HL-60 (cell line): ENCODE data around the gene STEAP2.

Experiments used
- DNase-seq, 2 experiments: peaks; one replicate each; pipeline ENCODE4 v3.0.0-alpha.2; 2010 to 2020; ENCODE audit warnings: low read depth in 1 of 2, low spot score in 1 of 2
- H3K27ac ChIP-seq: fragments of 250-450 bp; sonication (Bioruptor Pico); replicated peaks from 2 replicates; pipeline ENCODE4 v1.5.1; 2020; ENCODE audit warnings: mild to moderate bottlenecking, moderate library complexity
- H3K27me3 ChIP-seq: fragments of 250-450 bp; sonication (Bioruptor Pico); 2 replicates; pipeline ENCODE4 v1.5.1; 2021; ENCODE audit warnings: mild to moderate bottlenecking, moderate library complexity; ENCODE audit not compliant: insufficient read depth, poor library complexity, severe bottlenecking
- H3K4me3 ChIP-seq: replicated peaks from 2 replicates; pipeline ENCODE4 v1.5.1; 2011; ENCODE audit warnings: mild to moderate bottlenecking, control low read depth, low read length; ENCODE audit not compliant: insufficient read depth
- GABPA ChIP-seq: IDR thresholded peaks from 2 replicates; pipeline ENCODE4 v1.6.1; 2012; ENCODE audit warnings: low read depth
- POLR2AphosphoS5 ChIP-seq: IDR thresholded peaks from 2 replicates; pipeline ENCODE4 v1.6.1; 2012; ENCODE audit warnings: low read depth
- SPI1 ChIP-seq: IDR thresholded peaks from 2 replicates; pipeline ENCODE4 v1.6.1; 2012; ENCODE audit warnings: low read depth, mild to moderate bottlenecking, borderline replicate concordance
- TF ChIP-seq, protein P1 (sequence below): IDR thresholded peaks from 2 replicates; pipeline ENCODE4 v1.6.1; 2012; ENCODE audit warnings: low read depth; ENCODE audit not compliant: insufficient replicate concordance
- TF ChIP-seq, protein P2 (sequence below): IDR thresholded peaks from one replicate; pipeline ENCODE4 v1.5.1; 2011; ENCODE audit warnings: low read length, control low read depth, inconsistent platforms; ENCODE audit not compliant: insufficient read depth

Gene STEAP2

DNA sequence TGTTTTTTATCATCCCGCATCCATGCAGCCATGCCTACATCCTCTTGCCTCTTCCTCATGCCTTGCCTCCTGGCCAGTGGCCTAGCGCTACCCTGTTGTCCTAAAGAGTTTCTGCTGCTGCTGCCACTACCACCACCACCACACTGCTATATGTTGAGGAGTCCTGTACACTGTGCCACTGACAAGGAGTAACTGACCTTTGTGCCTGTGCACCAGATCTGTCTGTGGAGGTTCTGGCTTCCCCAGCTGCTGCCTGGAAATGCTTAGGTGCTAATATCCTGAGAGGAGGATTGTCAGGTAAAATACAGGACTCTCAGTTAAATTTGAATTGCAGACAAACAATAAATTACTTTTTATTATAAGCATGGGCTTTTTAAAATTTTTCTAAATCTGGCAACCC, 26.5 kb downstream of the STEAP2 start:
- no peak for TF ChIP-seq GABPA
- TF ChIP-seq, protein P1, sequence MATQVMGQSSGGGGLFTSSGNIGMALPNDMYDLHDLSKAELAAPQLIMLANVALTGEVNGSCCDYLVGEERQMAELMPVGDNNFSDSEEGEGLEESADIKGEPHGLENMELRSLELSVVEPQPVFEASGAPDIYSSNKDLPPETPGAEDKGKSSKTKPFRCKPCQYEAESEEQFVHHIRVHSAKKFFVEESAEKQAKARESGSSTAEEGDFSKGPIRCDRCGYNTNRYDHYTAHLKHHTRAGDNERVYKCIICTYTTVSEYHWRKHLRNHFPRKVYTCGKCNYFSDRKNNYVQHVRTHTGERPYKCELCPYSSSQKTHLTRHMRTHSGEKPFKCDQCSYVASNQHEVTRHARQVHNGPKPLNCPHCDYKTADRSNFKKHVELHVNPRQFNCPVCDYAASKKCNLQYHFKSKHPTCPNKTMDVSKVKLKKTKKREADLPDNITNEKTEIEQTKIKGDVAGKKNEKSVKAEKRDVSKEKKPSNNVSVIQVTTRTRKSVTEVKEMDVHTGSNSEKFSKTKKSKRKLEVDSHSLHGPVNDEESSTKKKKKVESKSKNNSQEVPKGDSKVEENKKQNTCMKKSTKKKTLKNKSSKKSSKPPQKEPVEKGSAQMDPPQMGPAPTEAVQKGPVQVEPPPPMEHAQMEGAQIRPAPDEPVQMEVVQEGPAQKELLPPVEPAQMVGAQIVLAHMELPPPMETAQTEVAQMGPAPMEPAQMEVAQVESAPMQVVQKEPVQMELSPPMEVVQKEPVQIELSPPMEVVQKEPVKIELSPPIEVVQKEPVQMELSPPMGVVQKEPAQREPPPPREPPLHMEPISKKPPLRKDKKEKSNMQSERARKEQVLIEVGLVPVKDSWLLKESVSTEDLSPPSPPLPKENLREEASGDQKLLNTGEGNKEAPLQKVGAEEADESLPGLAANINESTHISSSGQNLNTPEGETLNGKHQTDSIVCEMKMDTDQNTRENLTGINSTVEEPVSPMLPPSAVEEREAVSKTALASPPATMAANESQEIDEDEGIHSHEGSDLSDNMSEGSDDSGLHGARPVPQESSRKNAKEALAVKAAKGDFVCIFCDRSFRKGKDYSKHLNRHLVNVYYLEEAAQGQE = no peak
- TF ChIP-seq SPI1 = no peak
- no peak for TF ChIP-seq POLR2AphosphoS5
- TF ChIP-seq, protein P2, sequence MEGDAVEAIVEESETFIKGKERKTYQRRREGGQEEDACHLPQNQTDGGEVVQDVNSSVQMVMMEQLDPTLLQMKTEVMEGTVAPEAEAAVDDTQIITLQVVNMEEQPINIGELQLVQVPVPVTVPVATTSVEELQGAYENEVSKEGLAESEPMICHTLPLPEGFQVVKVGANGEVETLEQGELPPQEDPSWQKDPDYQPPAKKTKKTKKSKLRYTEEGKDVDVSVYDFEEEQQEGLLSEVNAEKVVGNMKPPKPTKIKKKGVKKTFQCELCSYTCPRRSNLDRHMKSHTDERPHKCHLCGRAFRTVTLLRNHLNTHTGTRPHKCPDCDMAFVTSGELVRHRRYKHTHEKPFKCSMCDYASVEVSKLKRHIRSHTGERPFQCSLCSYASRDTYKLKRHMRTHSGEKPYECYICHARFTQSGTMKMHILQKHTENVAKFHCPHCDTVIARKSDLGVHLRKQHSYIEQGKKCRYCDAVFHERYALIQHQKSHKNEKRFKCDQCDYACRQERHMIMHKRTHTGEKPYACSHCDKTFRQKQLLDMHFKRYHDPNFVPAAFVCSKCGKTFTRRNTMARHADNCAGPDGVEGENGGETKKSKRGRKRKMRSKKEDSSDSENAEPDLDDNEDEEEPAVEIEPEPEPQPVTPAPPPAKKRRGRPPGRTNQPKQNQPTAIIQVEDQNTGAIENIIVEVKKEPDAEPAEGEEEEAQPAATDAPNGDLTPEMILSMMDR = no peak
- DNase-seq = no peak
- H3K4me3 ChIP-seq = no peak overlapping the region
- no peaks in the 10 kb centered on the region for H3K27me3 ChIP-seq
- H3K27ac ChIP-seq = no peak overlapping the region

DNA sequence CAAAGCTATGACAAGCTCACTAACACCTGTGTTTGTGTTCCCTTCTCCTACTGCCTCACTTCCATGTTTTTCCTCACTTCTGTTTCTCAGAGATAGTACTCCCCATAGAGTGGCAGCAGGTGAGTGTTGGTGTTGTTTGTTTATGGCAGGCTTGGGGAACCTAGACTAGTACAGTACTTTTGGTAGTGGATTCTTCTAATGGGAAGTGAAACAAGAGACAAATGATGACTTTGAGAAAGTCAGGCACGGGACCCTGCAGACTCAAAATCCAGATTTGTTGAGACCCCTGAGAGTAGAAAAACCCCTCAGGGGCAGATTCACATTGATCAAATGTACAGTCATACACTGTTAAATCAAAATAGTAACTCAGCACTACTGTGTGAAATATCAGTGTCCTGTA, 27.0 kb downstream of the STEAP2 start:
- Histone ChIP-seq H3K27me3 (no peaks in the 10 kb centered on the region), H3K4me3 (no peak overlapping the region), H3K27ac (no peak overlapping the region)
- no peak for DNase-seq
- TF ChIP-seq, protein P1 = no peak
- TF ChIP-seq POLR2AphosphoS5 (no peak), GABPA (no peak), SPI1 (no peak)
- TF ChIP-seq, protein P2 = no peak

DNA sequence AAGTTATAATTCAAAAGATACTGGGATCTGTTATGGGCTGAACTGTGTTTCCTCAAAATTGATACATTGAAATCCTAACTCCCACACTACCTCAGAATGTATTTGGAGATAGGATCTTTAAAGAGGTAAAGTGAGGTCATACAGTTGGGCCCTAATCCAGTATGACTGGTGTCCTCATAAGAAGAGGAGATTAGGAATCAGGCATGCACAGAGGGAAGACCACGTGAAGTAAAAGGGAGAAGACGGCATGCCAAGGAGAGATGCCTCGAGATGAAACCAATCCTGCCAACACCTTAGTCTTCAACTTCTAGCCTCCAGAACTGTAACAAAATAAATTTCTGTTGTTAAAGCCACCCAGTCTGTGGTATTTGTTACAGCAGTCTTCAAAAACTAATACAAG, 27.5 kb downstream of the STEAP2 start:
- Histone ChIP-seq H3K4me3 (no peak overlapping the region), H3K27me3 (no peaks in the 10 kb centered on the region), H3K27ac (no peak overlapping the region)
- TF ChIP-seq, protein P1 = no peak
- no peak for TF ChIP-seq POLR2AphosphoS5
- TF ChIP-seq, protein P2 = no peak
- no peak for TF ChIP-seq SPI1
- TF ChIP-seq GABPA = no peak
- DNase-seq = no peak
